Tongue (tissue), 2 donors: ENCODE results near the gene HSFX3. TPM values are rescaled to one million over a fixed set of nuclear protein-coding genes. Genes with fewer than 3 reads are reported as not detected.
A peak's percentile ranks its signal among the peaks of the same experiment; 100 is the strongest.
"Not testable (repeated sequence)": the region's sequence is repeated elsewhere in the genome, so short reads cannot be mapped to it uniquely, and the experiment has no call there.

Experiments used
- DNase-seq: peaks from one replicate; pipeline ENCODE4 v3.0.0-alpha.2; 2015
- total RNA-seq: library from RNA; depleted of rRNA; stranded (reverse); fragments of >200 nt; gene quantifications from one replicate; pipeline ENCODE4 v1.2.3, GENCODE V29; 2014

Gene HSFX3
- total RNA-seq = not detected

- not testable (repeated sequence) for DNase-seq
These were observed at the start of gene HSFX3 for GRCh38 chrX:149549701-149550100. HSFX3 (minus strand) TSS chrX:149549924; CDS start chrX:149549852, 72 bp downstream.

- DNase-seq = not testable (repeated sequence)
These were observed 48.9 kb upstream of the HSFX3 start for GRCh38 chrX:149598603-149599002.

GRCh38 chrX:149595943-149596342 is 46.2 kb upstream of the HSFX3 start:
- DNase-seq = not testable (repeated sequence)

- not testable (repeated sequence) for DNase-seq
These were observed 45.5 kb upstream of the HSFX3 start, which contains the start of gene HSFX2 for GRCh38 chrX:149595214-149595613. HSFX2 (minus strand) TSS chrX:149595314; CDS start chrX:149594700, 614 bp downstream.

- DNase-seq = not testable (repeated sequence)
These were observed 41.3 kb upstream of the HSFX3 start for GRCh38 chrX:149590993-149591392.

- DNase-seq = not testable (repeated sequence)
These were observed 37.6 kb upstream of the HSFX3 start, which contains the start of gene MAGEA9B for GRCh38 chrX:149587359-149587758. MAGEA9B (minus strand) TSS chrX:149587459; CDS start chrX:149583179, 4,280 bp downstream.

- DNase-seq = not testable (repeated sequence)
These were observed 35.9 kb upstream of the HSFX3 start for GRCh38 chrX:149585631-149586030.

GRCh38 chrX:149573456-149573855 is 23.7 kb upstream of the HSFX3 start:
- DNase-seq = not testable (repeated sequence)

- DNase-seq = no peak
These were observed 23.0 kb upstream of the HSFX3 start for GRCh38 chrX:149572743-149573142.

- DNase-seq = no peak
These were observed 22.0 kb upstream of the HSFX3 start for GRCh38 chrX:149571770-149572169.

- DNase-seq = peak; percentile 31
These were observed 20.9 kb upstream of the HSFX3 start for GRCh38 chrX:149570668-149571067.

GRCh38 chrX:149569770-149570169 is 20.0 kb upstream of the HSFX3 start:
- DNase-seq = no peak

- DNase-seq = no peak
These were observed 19.1 kb upstream of the HSFX3 start for GRCh38 chrX:149568701-149569296.

GRCh38 chrX:149567621-149568417 is 18.1 kb upstream of the HSFX3 start:
- DNase-seq = no peak

- DNase-seq = no peak
These were observed 13.6 kb upstream of the HSFX3 start for GRCh38 chrX:149563359-149563758.

- not testable (repeated sequence) for DNase-seq
These were observed 5.5 kb upstream of the HSFX3 start for GRCh38 chrX:149555251-149555650.

GRCh38 chrX:149551939-149552248 is 2.2 kb upstream of the HSFX3 start:
- DNase-seq = not testable (repeated sequence)

GRCh38 chrX:149551245-149551938 is 1.7 kb upstream of the HSFX3 start:
- not testable (repeated sequence) for DNase-seq

- DNase-seq = not testable (repeated sequence)
These were observed 730 bp upstream of the HSFX3 start for GRCh38 chrX:149550454-149550853.

- not testable (repeated sequence) for DNase-seq
These were observed 1.9 kb downstream of the HSFX3 start for GRCh38 chrX:149547782-149548181.

GRCh38 chrX:149546962-149547361 is 2.8 kb downstream of the HSFX3 start:
- not testable (repeated sequence) for DNase-seq
